RWPE2 (cell line): Measurements from ENCODE around the gene CHN2.

Source experiments
- ATAC-seq: fragments of 200-7000 bp; cut with Tn5 transposase; 3 replicates; pipeline ENCODE4 v1.9.1; 2021; ENCODE audit warnings: low read depth
- DNase-seq: peaks from one replicate; pipeline ENCODE4 v3.0.0-alpha.2; 2020; ENCODE audit warnings: low spot score
- H3K27ac ChIP-seq: fragments of 450-650 bp; 2 replicates; pipeline ENCODE4 v1.5.1; 2017; ENCODE audit warnings: mild to moderate bottlenecking; ENCODE audit not compliant: poor library complexity, severe bottlenecking
- H3K27me3 ChIP-seq: fragments of 250-450 bp; sonication (Bioruptor Pico); 2 replicates; pipeline ENCODE4 v1.5.1; 2021; ENCODE audit warnings: mild to moderate bottlenecking, moderate library complexity; ENCODE audit not compliant: insufficient read depth, poor library complexity, severe bottlenecking
- H3K36me3 ChIP-seq: fragments of 250-450 bp; sonication (Bioruptor Pico); 2 replicates; pipeline ENCODE4 v1.5.1; 2020; ENCODE audit warnings: low read depth, mild to moderate bottlenecking, moderate library complexity
- H3K4me1 ChIP-seq: fragments of 250-450 bp; sonication (Bioruptor Pico); 2 replicates; pipeline ENCODE4 v1.5.1; 2021; ENCODE audit warnings: mild to moderate bottlenecking, moderate library complexity; ENCODE audit not compliant: insufficient read depth, poor library complexity, severe bottlenecking
- H3K4me3 ChIP-seq: fragments of 250-450 bp; sonication (Bioruptor Pico); 2 replicates; pipeline ENCODE4 v1.5.1; 2021; ENCODE audit warnings: mild to moderate bottlenecking, moderate library complexity; ENCODE audit not compliant: severe bottlenecking
- H3K9me3 ChIP-seq: fragments of 250-450 bp; sonication (Bioruptor Pico); 2 replicates; pipeline ENCODE4 v1.5.1; 2021; ENCODE audit warnings: mild to moderate bottlenecking, moderate library complexity; ENCODE audit not compliant: severe bottlenecking
- CTCF ChIP-seq: fragments of 450-650 bp; IDR thresholded peaks from one replicate; pipeline ENCODE4 v1.5.1; 2017; ENCODE audit warnings: mild to moderate bottlenecking, moderate library complexity; ENCODE audit not compliant: poor library complexity, severe bottlenecking

Gene CHN2

GRCh38 chr7:29386196-29386765, 191.7 kb downstream of the CHN2 start:
- H3K36me3 ChIP-seq: no peaks in the 10 kb centered on the region
- no peak for TF ChIP-seq CTCF
- H3K27ac ChIP-seq: no peak overlapping the region
- H3K4me3 ChIP-seq: no peak overlapping the region
- no peaks in the 10 kb centered on the region for H3K4me1 ChIP-seq
- H3K9me3 ChIP-seq: no peaks in the 10 kb centered on the region
- no peaks in the 10 kb centered on the region for H3K27me3 ChIP-seq
- DNase-seq (no peak), ATAC-seq (no peak)

- DNase-seq: no peak
- H3K9me3 ChIP-seq: no peaks in the 10 kb centered on the region
- no peaks in the 10 kb centered on the region for H3K36me3 ChIP-seq
- H3K4me1 ChIP-seq: no peaks in the 10 kb centered on the region
- ATAC-seq: no peak
- H3K27ac ChIP-seq: no peak overlapping the region
- no peak for TF ChIP-seq CTCF
- H3K4me3 ChIP-seq: no peak overlapping the region
- no peaks in the 10 kb centered on the region for H3K27me3 ChIP-seq
Measured at GRCh38 chr7:29391262-29391661, 196.7 kb downstream of the CHN2 start.

GRCh38 chr7:29394321-29394720, 199.7 kb downstream of the CHN2 start:
- H3K36me3 ChIP-seq: no peaks in the 10 kb centered on the region
- H3K27me3 ChIP-seq: no peaks in the 10 kb centered on the region
- H3K27ac ChIP-seq: no peak overlapping the region
- no peaks in the 10 kb centered on the region for H3K4me1 ChIP-seq
- ATAC-seq: no peak
- TF ChIP-seq CTCF: no peak
- H3K9me3 ChIP-seq: no peaks in the 10 kb centered on the region
- no peak overlapping the region for H3K4me3 ChIP-seq
- DNase-seq: no peak

GRCh38 chr7:29396563-29396962, 202.0 kb downstream of the CHN2 start:
- no peak overlapping the region for H3K27ac ChIP-seq
- H3K4me1 ChIP-seq: no peaks in the 10 kb centered on the region
- TF ChIP-seq CTCF: no peak
- H3K27me3 ChIP-seq: no peaks in the 10 kb centered on the region
- H3K36me3 ChIP-seq: no peaks in the 10 kb centered on the region
- ATAC-seq (no peak), DNase-seq (no peak)
- H3K9me3 ChIP-seq: no peaks in the 10 kb centered on the region
- H3K4me3 ChIP-seq: no peak overlapping the region

GRCh38 chr7:29397398-29397797, 202.8 kb downstream of the CHN2 start:
- no peaks in the 10 kb centered on the region for H3K4me1 ChIP-seq
- no peak for TF ChIP-seq CTCF

More at GRCh38 chr7:29397398-29397797, 202.8 kb downstream of the CHN2 start:
- ATAC-seq (no peak), DNase-seq (no peak)
- no peak overlapping the region for H3K4me3 ChIP-seq
- no peaks in the 10 kb centered on the region for H3K27me3 ChIP-seq
- H3K36me3 ChIP-seq: no peaks in the 10 kb centered on the region
- H3K9me3 ChIP-seq: no peaks in the 10 kb centered on the region
- no peak overlapping the region for H3K27ac ChIP-seq
